GM13976 (cell line): ENCODE results near the gene NUDT17.

Experiments used
- DNase-seq: peaks from one replicate; pipeline ENCODE4 v3.0.0; 2012; ENCODE audit warnings: low spot score
- CTCF ChIP-seq: IDR thresholded peaks from 2 replicates; pipeline ENCODE4 v1.5.1; 2012; ENCODE audit warnings: borderline replicate concordance, mild to moderate bottlenecking; ENCODE audit not compliant: insufficient read depth; ENCODE audit errors: extremely low read depth, missing control alignments, control extremely low read depth
- in situ Hi-C: fragments of 300-500 bp; cut with MboI; formaldehyde crosslinking; loops from one replicate; pipeline ENCODE4 v1.12.0; 2022; ENCODE audit warnings: low sequenced_read_pairs, mixed read lengths, inconsistent platforms; ENCODE audit not compliant: unreplicated experiment

Gene NUDT17

GRCh38 chr1:145863282-145864018, 18.0 kb downstream of the NUDT17 start:
- in situ Hi-C loops, result no loop called here
- no peak for TF ChIP-seq CTCF
- DNase-seq, result no peak

- no peak for DNase-seq
- in situ Hi-C loops, result no loop called here
- TF ChIP-seq CTCF, result no peak
Measured at GRCh38 chr1:145868232-145868631, 22.8 kb downstream of the NUDT17 start.

DNA sequence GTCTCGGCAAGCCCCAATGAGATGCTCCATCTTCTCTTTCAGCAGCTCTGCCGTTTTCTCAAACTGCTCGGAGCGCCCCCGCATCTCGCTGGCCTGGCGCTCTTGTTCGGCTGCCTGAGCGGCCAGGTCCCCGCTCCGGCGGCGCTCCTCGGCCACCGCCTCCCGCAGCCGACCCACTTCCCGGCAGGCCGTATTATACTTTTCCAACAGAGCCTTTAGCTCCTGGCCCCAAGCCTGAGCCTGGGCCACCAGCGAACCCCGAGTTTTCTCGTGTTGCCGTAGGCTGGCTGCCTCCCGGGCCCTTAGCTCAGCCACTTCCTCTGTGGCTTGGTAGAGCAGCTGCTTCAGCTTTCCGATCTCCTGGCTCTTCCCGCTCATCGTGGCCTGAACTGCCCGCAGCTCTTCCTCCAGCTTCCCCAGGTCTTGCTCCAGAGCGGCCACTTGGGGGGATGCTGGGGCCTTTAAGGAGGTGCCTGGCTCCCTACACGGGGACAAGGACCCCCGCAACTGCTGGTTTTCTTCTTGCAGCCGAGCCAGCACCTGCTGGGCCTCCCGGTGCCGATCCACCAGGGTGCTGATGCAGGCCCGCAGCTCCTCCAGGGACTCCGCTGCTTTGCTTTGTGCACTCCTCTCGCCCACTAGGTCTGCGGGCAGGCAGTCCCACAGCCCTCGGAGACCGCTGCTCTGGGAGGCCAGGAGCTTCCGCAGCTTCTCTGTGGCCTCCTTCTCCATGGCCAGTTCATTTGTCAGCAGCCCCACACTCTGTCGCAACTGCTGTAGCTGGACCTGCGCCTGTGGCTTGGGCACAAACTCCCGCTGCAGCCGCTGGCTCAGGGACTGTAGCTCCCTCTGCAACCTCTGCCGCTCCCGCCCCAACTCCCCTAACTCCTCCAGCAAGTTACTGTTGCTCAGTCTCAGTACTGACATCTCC, 26.8 kb downstream of the NUDT17 start:
- in situ Hi-C loops, result no loop called here
- no peak for TF ChIP-seq CTCF
- peak; percentile 74 for DNase-seq

DNA sequence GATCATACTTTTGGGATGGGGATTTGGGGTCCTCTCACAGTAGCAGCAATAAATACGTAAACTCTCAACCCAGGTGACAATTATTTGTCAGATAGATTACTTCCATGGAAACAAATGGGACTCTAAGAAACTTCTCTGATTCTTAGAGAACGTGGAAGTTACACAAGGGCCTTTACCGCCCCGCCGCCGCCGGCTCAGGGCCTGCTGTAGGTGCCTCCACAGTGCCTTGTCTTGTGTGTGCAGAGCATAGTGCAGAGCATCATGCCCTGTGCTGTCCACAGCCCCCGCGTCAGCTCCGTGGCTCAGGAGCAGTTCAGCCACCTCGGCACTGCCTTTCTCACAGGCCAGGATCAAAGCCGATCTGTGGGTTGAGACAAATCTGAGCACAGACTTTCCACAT, 29.2 kb downstream of the NUDT17 start:
- TF ChIP-seq CTCF, result no peak
- DNase-seq, result no peak
- in situ Hi-C loops, result no loop called here

GRCh38 chr1:145877923-145878486, 32.6 kb downstream of the NUDT17 start:
- TF ChIP-seq CTCF, result no peak
- in situ Hi-C loops, result no loop called here
- DNase-seq, result no peak

- no peak for TF ChIP-seq CTCF
- DNase-seq, result no peak
- in situ Hi-C loops, result no loop called here
Measured at GRCh38 chr1:145878724-145879123, 33.3 kb downstream of the NUDT17 start.
